ACC112 (cell line): ENCODE results near the gene SPX.

ENCODE experiments used
- H2AFZ ChIP-seq: fragments of 200-600 bp; sonication (generic); one replicate; pipeline ENCODE4 v1.6.0; 2017; ENCODE audit warnings: antibody characterized with exemption, low read length; ENCODE audit not compliant: unreplicated experiment
- H3K27ac ChIP-seq: fragments of 200-600 bp; sonication (generic); 2 replicates; pipeline ENCODE4 v1.5.1; 2014; ENCODE audit warnings: low read depth, mild to moderate bottlenecking, antibody characterized with exemption, low read length, moderate library complexity
- H3K27me3 ChIP-seq: fragments of 200-600 bp; sonication (generic); 2 replicates; pipeline ENCODE4 v1.6.1; 2014; ENCODE audit warnings: mild to moderate bottlenecking, antibody characterized with exemption, low read length, moderate library complexity, mixed read lengths; ENCODE audit not compliant: insufficient read depth
- H3K36me3 ChIP-seq: fragments of 200-600 bp; sonication (generic); 2 replicates; pipeline ENCODE4 v1.6.1; 2016; ENCODE audit warnings: mild to moderate bottlenecking, antibody characterized with exemption, low read length, moderate library complexity, mixed read lengths; ENCODE audit not compliant: insufficient read depth
- H3K4me1 ChIP-seq: fragments of 200-600 bp; sonication (generic); one replicate; pipeline ENCODE4 v1.6.1; 2016; ENCODE audit warnings: low read length, mixed read lengths; ENCODE audit not compliant: insufficient read depth, unreplicated experiment, control insufficient read depth
- H3K4me3 ChIP-seq: fragments of 200-600 bp; sonication (generic); 2 replicates; pipeline ENCODE4 v1.5.1; 2014; ENCODE audit warnings: mild to moderate bottlenecking, low read depth, low read length
- H3K79me2 ChIP-seq: fragments of 200-600 bp; sonication (generic); one replicate; pipeline ENCODE4 v1.6.0; 2016; ENCODE audit warnings: low read length; ENCODE audit not compliant: control insufficient read depth, unreplicated experiment, insufficient read depth

The SPX gene

DNA sequence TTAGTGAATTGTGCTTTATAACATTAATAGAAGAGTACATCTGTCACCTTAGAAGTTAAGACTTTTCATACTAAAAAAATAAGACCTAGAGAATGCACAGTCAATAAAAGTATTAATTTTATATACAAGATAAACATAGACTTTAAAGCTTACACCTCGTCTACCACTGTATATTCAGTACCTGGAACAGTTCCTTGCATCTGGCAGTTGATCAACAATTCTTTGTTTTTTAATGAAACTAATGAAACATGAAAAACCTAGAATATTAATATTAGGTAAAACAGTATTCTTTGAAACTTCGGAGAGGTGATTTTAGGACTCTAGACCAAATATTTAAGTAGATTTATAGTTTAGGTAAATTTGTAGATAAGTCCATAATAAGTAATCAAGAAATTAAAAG lies 20.2 kb upstream of the SPX start:
- Histone ChIP-seq H3K36me3 (peaks cover 18% of the 10 kb centered on the region), H3K27ac (no peak overlapping the region), H2AFZ (no peak overlapping the region), H3K4me3 (no peak overlapping the region), H3K79me2 (peaks cover 76% of the 10 kb centered on the region), H3K27me3 (no peaks in the 10 kb centered on the region), H3K4me1 (peaks cover 22% of the 10 kb centered on the region)

- H2AFZ ChIP-seq = no peak overlapping the region
- no peak overlapping the region for H3K27ac ChIP-seq
- peaks cover 18% of the 10 kb centered on the region for H3K36me3 ChIP-seq
- peaks cover 62% of the 10 kb centered on the region for H3K79me2 ChIP-seq
- no peaks in the 10 kb centered on the region for H3K27me3 ChIP-seq
- peaks cover 22% of the 10 kb centered on the region for H3K4me1 ChIP-seq
- no peak overlapping the region for H3K4me3 ChIP-seq
These were observed 18.2 kb upstream of the SPX start for GRCh38 chr12:21507849-21508248.

GRCh38 chr12:21509768-21510167 lies 16.3 kb upstream of the SPX start:
- H3K27ac ChIP-seq = no peak overlapping the region
- peaks cover 24% of the 10 kb centered on the region for H3K36me3 ChIP-seq
- no peak overlapping the region for H3K4me3 ChIP-seq
- H2AFZ ChIP-seq = no peak overlapping the region
- no peaks in the 10 kb centered on the region for H3K27me3 ChIP-seq
- H3K79me2 ChIP-seq = peaks cover 43% of the 10 kb centered on the region
- peaks cover 12% of the 10 kb centered on the region for H3K4me1 ChIP-seq

DNA sequence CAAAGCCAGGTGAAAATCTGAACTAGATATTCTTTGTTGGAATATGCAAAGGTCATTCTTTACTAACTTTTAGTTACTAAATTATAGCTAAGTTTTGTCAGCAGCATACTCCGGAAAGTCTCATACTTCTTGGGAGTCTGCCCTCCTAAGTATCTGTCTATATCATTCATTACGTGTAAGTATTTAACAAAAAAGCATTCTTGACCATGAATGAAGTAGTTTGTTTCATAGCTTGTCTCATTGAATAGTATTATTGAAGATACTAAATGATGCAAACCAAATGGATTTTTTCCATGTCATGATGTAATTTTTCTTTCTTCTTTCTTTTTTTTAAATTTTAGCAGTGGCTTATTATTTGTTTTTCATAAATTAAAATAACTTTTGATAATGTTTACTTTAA lies 9.8 kb upstream of the SPX start:
- Histone ChIP-seq H3K27me3 (no peaks in the 10 kb centered on the region), H3K27ac (no peak overlapping the region), H3K36me3 (peaks cover 17% of the 10 kb centered on the region), H2AFZ (no peak overlapping the region), H3K79me2 (no peaks in the 10 kb centered on the region), H3K4me1 (no peaks in the 10 kb centered on the region), H3K4me3 (no peak overlapping the region)

GRCh38 chr12:21518451-21518850 lies 7.6 kb upstream of the SPX start:
- H3K36me3 ChIP-seq = peaks cover 17% of the 10 kb centered on the region
- no peaks in the 10 kb centered on the region for H3K27me3 ChIP-seq
- no peak overlapping the region for H2AFZ ChIP-seq
- no peak overlapping the region for H3K4me3 ChIP-seq
- H3K79me2 ChIP-seq = no peaks in the 10 kb centered on the region
- H3K4me1 ChIP-seq = no peaks in the 10 kb centered on the region
- no peak overlapping the region for H3K27ac ChIP-seq

- Histone ChIP-seq H3K36me3 (peaks cover 3% of the 10 kb centered on the region; the same call in 1 of the 2 replicates), H2AFZ (no peak overlapping the region), H3K27ac (no peak overlapping the region), H3K79me2 (no peaks in the 10 kb centered on the region), H3K4me3 (no peak overlapping the region), H3K27me3 (no peaks in the 10 kb centered on the region), H3K4me1 (peaks cover 11% of the 10 kb centered on the region)
These were observed 4.6 kb upstream of the SPX start for GRCh38 chr12:21521541-21521940.

- Histone ChIP-seq H3K4me3 (no peak overlapping the region), H3K27me3 (no peaks in the 10 kb centered on the region), H3K4me1 (peaks cover 19% of the 10 kb centered on the region), H3K27ac (no peak overlapping the region), H3K36me3 (no peaks in the 10 kb centered on the region), H3K79me2 (no peaks in the 10 kb centered on the region), H2AFZ (no peak overlapping the region)
These were observed 2.9 kb upstream of the SPX start for GRCh38 chr12:21523148-21523547.

DNA sequence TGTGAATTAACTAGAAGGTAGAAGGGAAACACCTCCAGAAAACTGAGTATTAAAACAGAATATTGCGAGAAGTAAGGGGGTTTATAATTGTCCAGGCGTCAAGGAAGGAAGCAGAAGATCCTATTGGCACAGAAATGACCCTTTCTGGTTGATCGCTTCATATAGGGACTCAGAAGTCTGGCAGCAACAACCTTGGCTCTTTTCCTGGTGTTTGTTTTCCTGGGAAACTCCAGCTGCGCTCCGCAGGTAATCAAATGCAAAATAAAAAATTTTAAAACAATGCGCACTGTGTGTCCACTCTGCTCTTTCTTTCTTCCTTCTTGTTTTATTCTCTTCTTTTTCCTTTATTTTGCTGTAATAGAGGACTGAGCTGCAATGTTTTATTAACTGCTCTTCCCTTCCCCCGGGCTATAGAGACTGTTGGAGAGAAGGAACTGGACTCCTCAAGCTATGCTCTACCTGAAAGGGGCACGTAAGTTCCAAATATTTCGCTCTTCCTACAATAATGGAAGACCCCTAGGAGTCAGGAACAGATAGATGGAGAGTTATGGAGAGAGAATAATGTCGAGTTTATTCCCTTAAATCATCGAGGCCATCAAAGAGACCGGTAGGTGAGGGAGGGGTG lies 737 bp downstream of the SPX start:
- Histone ChIP-seq H3K4me3 (peak overlapping the region; percentile 91), H3K27me3 (no peaks in the 10 kb centered on the region), H2AFZ (peak overlapping the region; percentile 64), H3K36me3 (no peaks in the 10 kb centered on the region), H3K27ac (no peak overlapping the region), H3K79me2 (no peaks in the 10 kb centered on the region), H3K4me1 (peaks cover 21% of the 10 kb centered on the region)

- Histone ChIP-seq H3K79me2 (no peaks in the 10 kb centered on the region), H3K4me1 (peaks cover 21% of the 10 kb centered on the region), H3K36me3 (no peaks in the 10 kb centered on the region), H3K4me3 (peak overlapping the region; percentile 91), H3K27ac (no peak overlapping the region), H3K27me3 (no peaks in the 10 kb centered on the region), H2AFZ (peak overlapping the region; percentile 75)
These were observed 1.5 kb downstream of the SPX start for GRCh38 chr12:21527451-21528180.

DNA sequence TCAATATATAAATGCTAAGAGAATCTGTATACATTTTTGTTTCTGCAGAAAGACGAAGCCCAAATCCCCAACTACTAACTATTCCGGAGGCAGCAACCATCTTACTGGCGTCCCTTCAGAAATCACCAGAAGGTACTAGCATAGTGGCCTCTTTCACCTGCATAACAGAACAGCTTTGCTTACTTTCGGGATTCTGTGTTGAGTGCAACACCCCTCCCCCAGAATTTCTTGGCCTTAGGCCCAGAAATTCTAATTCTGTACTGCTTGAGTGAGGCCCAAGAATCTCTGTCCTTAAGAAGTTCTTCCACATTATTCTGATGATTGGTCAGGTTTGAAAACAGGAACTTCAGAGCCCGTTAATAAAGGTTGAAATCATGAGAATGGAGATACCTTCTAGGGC lies 2.9 kb downstream of the SPX start:
- Histone ChIP-seq H3K27ac (no peak overlapping the region), H2AFZ (no peak overlapping the region)

GRCh38 chr12:21529456-21529855 lies 3.4 kb downstream of the SPX start:
- H3K4me3 ChIP-seq = no peak overlapping the region
- H3K4me1 ChIP-seq = peaks cover 21% of the 10 kb centered on the region
- H3K36me3 ChIP-seq = no peaks in the 10 kb centered on the region
- no peak overlapping the region for H3K27ac ChIP-seq
- no peaks in the 10 kb centered on the region for H3K79me2 ChIP-seq
- no peak overlapping the region for H2AFZ ChIP-seq
- H3K27me3 ChIP-seq = no peaks in the 10 kb centered on the region

More for the DNA sequence above, 2.9 kb downstream of the SPX start:
- no peaks in the 10 kb centered on the region for H3K27me3 ChIP-seq
- H3K79me2 ChIP-seq = no peaks in the 10 kb centered on the region
- no peak overlapping the region for H3K4me3 ChIP-seq
- H3K4me1 ChIP-seq = peaks cover 21% of the 10 kb centered on the region
- H3K36me3 ChIP-seq = no peaks in the 10 kb centered on the region
